ENCODE data around the gene INPPL1. TPM values are rescaled to one million over a fixed set of nuclear protein-coding genes. Genes with fewer than 3 reads are reported as not detected.

The INPPL1 gene
- total and polyA plus RNA-seq, 10 of the 15 experiments (the other 5 are each of a cell fraction or from before 2014, with no cell fraction given): 0.47 to 116 (median 43.4) TPM

DNA sequence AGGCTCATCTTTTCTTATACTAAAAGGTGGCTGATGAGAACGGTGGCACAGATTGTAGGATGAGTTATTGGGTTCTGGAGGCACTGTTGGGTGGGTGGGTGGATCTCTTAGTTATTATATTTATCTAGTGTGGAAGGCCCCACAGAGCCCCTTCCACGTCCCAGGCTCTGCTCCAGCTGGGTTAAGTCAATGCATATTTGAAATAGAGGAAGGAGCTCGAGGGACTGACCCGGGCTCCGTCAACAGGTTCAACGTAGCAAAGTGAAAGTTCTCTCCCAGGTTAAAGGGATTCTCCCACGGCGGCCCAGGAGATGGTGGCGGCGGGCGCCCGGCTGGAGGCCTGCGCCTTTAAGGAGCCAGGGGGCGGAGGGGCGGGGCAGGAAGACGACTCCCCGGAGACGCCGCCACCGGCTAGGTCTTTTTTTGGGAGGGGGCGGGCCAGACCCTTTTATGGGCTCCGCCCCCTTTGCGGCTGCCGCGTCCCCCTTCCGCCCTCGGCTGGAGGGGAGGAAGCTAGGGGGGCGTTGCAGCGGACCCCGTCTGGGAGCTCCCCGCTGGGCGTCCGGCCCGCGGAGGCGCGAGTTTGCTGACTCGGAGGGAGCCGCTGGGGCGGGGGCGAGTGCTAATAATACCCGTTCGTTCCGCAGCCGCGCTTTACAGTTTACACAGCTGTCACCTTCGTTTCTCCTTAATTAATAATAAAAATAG lies 1.5 kb upstream of the INPPL1 start (continued):
- TF ChIP-seq, protein P1, sequence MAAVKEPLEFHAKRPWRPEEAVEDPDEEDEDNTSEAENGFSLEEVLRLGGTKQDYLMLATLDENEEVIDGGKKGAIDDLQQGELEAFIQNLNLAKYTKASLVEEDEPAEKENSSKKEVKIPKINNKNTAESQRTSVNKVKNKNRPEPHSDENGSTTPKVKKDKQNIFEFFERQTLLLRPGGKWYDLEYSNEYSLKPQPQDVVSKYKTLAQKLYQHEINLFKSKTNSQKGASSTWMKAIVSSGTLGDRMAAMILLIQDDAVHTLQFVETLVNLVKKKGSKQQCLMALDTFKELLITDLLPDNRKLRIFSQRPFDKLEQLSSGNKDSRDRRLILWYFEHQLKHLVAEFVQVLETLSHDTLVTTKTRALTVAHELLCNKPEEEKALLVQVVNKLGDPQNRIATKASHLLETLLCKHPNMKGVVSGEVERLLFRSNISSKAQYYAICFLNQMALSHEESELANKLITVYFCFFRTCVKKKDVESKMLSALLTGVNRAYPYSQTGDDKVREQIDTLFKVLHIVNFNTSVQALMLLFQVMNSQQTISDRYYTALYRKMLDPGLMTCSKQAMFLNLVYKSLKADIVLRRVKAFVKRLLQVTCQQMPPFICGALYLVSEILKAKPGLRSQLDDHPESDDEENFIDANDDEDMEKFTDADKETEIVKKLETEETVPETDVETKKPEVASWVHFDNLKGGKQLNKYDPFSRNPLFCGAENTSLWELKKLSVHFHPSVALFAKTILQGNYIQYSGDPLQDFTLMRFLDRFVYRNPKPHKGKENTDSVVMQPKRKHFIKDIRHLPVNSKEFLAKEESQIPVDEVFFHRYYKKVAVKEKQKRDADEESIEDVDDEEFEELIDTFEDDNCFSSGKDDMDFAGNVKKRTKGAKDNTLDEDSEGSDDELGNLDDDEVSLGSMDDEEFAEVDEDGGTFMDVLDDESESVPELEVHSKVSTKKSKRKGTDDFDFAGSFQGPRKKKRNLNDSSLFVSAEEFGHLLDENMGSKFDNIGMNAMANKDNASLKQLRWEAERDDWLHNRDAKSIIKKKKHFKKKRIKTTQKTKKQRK (IDR thresholded peaks at IDR 0.05; ENCODE audit: low read depth, low read length): no peak
- TF ChIP-seq, protein P2, sequence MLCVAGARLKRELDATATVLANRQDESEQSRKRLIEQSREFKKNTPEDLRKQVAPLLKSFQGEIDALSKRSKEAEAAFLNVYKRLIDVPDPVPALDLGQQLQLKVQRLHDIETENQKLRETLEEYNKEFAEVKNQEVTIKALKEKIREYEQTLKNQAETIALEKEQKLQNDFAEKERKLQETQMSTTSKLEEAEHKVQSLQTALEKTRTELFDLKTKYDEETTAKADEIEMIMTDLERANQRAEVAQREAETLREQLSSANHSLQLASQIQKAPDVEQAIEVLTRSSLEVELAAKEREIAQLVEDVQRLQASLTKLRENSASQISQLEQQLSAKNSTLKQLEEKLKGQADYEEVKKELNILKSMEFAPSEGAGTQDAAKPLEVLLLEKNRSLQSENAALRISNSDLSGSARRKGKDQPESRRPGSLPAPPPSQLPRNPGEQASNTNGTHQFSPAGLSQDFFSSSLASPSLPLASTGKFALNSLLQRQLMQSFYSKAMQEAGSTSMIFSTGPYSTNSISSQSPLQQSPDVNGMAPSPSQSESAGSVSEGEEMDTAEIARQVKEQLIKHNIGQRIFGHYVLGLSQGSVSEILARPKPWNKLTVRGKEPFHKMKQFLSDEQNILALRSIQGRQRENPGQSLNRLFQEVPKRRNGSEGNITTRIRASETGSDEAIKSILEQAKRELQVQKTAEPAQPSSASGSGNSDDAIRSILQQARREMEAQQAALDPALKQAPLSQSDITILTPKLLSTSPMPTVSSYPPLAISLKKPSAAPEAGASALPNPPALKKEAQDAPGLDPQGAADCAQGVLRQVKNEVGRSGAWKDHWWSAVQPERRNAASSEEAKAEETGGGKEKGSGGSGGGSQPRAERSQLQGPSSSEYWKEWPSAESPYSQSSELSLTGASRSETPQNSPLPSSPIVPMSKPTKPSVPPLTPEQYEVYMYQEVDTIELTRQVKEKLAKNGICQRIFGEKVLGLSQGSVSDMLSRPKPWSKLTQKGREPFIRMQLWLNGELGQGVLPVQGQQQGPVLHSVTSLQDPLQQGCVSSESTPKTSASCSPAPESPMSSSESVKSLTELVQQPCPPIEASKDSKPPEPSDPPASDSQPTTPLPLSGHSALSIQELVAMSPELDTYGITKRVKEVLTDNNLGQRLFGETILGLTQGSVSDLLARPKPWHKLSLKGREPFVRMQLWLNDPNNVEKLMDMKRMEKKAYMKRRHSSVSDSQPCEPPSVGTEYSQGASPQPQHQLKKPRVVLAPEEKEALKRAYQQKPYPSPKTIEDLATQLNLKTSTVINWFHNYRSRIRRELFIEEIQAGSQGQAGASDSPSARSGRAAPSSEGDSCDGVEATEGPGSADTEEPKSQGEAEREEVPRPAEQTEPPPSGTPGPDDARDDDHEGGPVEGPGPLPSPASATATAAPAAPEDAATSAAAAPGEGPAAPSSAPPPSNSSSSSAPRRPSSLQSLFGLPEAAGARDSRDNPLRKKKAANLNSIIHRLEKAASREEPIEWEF (IDR thresholded peaks at IDR 0.05; ENCODE audit: insufficient replicate concordance, low read depth, low read length): no peak
- TF ChIP-seq, protein P3, sequence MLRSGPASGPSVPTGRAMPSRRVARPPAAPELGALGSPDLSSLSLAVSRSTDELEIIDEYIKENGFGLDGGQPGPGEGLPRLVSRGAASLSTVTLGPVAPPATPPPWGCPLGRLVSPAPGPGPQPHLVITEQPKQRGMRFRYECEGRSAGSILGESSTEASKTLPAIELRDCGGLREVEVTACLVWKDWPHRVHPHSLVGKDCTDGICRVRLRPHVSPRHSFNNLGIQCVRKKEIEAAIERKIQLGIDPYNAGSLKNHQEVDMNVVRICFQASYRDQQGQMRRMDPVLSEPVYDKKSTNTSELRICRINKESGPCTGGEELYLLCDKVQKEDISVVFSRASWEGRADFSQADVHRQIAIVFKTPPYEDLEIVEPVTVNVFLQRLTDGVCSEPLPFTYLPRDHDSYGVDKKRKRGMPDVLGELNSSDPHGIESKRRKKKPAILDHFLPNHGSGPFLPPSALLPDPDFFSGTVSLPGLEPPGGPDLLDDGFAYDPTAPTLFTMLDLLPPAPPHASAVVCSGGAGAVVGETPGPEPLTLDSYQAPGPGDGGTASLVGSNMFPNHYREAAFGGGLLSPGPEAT (IDR thresholded peaks at IDR 0.05; ENCODE audit: low read depth): peak; percentile 97
- TF ChIP-seq, protein P4, sequence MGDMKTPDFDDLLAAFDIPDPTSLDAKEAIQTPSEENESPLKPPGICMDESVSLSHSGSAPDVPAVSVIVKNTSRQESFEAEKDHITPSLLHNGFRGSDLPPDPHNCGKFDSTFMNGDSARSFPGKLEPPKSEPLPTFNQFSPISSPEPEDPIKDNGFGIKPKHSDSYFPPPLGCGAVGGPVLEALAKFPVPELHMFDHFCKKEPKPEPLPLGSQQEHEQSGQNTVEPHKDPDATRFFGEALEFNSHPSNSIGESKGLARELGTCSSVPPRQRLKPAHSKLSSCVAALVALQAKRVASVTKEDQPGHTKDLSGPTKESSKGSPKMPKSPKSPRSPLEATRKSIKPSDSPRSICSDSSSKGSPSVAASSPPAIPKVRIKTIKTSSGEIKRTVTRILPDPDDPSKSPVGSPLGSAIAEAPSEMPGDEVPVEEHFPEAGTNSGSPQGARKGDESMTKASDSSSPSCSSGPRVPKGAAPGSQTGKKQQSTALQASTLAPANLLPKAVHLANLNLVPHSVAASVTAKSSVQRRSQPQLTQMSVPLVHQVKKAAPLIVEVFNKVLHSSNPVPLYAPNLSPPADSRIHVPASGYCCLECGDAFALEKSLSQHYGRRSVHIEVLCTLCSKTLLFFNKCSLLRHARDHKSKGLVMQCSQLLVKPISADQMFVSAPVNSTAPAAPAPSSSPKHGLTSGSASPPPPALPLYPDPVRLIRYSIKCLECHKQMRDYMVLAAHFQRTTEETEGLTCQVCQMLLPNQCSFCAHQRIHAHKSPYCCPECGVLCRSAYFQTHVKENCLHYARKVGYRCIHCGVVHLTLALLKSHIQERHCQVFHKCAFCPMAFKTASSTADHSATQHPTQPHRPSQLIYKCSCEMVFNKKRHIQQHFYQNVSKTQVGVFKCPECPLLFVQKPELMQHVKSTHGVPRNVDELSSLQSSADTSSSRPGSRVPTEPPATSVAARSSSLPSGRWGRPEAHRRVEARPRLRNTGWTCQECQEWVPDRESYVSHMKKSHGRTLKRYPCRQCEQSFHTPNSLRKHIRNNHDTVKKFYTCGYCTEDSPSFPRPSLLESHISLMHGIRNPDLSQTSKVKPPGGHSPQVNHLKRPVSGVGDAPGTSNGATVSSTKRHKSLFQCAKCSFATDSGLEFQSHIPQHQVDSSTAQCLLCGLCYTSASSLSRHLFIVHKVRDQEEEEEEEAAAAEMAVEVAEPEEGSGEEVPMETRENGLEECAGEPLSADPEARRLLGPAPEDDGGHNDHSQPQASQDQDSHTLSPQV (IDR thresholded peaks at IDR 0.05): no peak
- TF ChIP-seq SRF (IDR thresholded peaks at IDR 0.05; ENCODE audit: low read depth in 2 of 2, low read length in 2 of 2): peak; percentile 57 to 89; a peak in 3 of 4 replicates
- TF ChIP-seq CBFB (IDR thresholded peaks at IDR 0.05; ENCODE audit: low read depth): peak; percentile 50; the same call in 1 of the 2 replicates
- TF ChIP-seq HDAC2 (IDR thresholded peaks at IDR 0.05): no peak
- TF ChIP-seq SUZ12 (IDR thresholded peaks at IDR 0.05; ENCODE audit: unreplicated experiment): no peak
- peak; percentile 2 for TF ChIP-seq SIX5 (IDR thresholded peaks at IDR 0.05; ENCODE audit: low read depth, low read length, severe bottlenecking)
- TF ChIP-seq CHD4 (IDR thresholded peaks at IDR 0.05): no peak
- no peak for TF ChIP-seq RAD21 (IDR thresholded peaks at IDR 0.05; ENCODE audit: insufficient read depth, low read depth, low read length)
- TF ChIP-seq ZBED1 (IDR thresholded peaks at IDR 0.05; ENCODE audit: borderline replicate concordance): no peak
- no peak for TF ChIP-seq SUPT20H (IDR thresholded peaks at IDR 0.05; ENCODE audit: borderline replicate concordance, control insufficient read depth, low read depth, low read length)
- peak; percentile 57; the same call in 1 of the 2 replicates for TF ChIP-seq ZNF207 (IDR thresholded peaks at IDR 0.05; ENCODE audit: borderline replicate concordance)
